Measurements from ENCODE around the gene FAT1. TPM values are rescaled to one million over a fixed set of nuclear protein-coding genes. Genes with fewer than 3 reads are reported as not detected.

FAT1 gene
- total and polyA plus RNA-seq, 2 donors (not counting 1 experiment from before 2014, with no cell fraction given), result 0.07 to 0.15 TPM

GRCh38 chr4:186644311-186644638, 79.4 kb downstream of the FAT1 start:
- TF ChIP-seq EZH2 (IDR thresholded peaks at IDR 0.05; ENCODE audit: borderline replicate concordance, insufficient read depth, low read depth, low read length, poor library complexity, severe bottlenecking), result no peak
- TF ChIP-seq CTCF (IDR thresholded peaks at IDR 0.05), result no peak
- Histone ChIP-seq H4K20me1 (ENCODE audit: control insufficient read depth, insufficient read depth, low read length, poor library complexity, severe bottlenecking) (no peaks in the 10 kb centered on the region), H2AFZ (ENCODE audit: insufficient read depth, low read depth, low read length, poor library complexity, severe bottlenecking) (no peak overlapping the region), H3K27me3 (replicated peaks in 1 of 4; ENCODE audit: control extremely low read depth in 1 of 4, control insufficient read depth in 3 of 4, insufficient read depth in 4 of 4, low read length in 3 of 4) (no peaks in the 10 kb centered on the region), H3K9me3 (ENCODE audit: control extremely low read depth in 1 of 3, control insufficient read depth in 2 of 3, insufficient read depth in 1 of 3, low read length in 2 of 3) (peaks cover 0 to 4% (median 0%) of the 10 kb centered on the region in 3 donors), H3K4me2 (replicated peaks; ENCODE audit: low read depth, low read length, poor library complexity, severe bottlenecking) (no peak overlapping the region), H3K9ac (ENCODE audit: low read length) (no peak overlapping the region), H3K36me3 (replicated peaks in 1 of 2; ENCODE audit: control extremely low read depth in 1 of 2, control insufficient read depth in 1 of 2, extremely low read depth in 1 of 2, insufficient read depth in 2 of 2, low read length in 1 of 2) (no peaks in the 10 kb centered on the region), H3K4me3 (ENCODE audit: control extremely low read depth in 1 of 5, extremely low read depth in 1 of 5, insufficient read depth in 1 of 5, low read depth in 2 of 5, low read length in 4 of 5) (no peak overlapping the region), H3K4me1 (ENCODE audit: control insufficient read depth in 2 of 2, insufficient read depth in 2 of 2, low read length in 2 of 2) (no peaks in the 10 kb centered on the region), H3K27ac (ENCODE audit: low read length in 2 of 2) (no peak overlapping the region), H3K79me2 (ENCODE audit: control insufficient read depth, insufficient read depth, low read length) (no peaks in the 10 kb centered on the region)
- no peak overlapping the region for H3K27ac Mint-ChIP-seq
- no CpG with 5 or more reads among the region's 2 CpGs for WGBS (ENCODE audit: insufficient coverage)
- H3K4me1 Mint-ChIP-seq, result no peaks in the 10 kb centered on the region
- H3K27me3 Mint-ChIP-seq, result no peaks in the 10 kb centered on the region
- CTCF ChIA-PET, result no interaction called here
- H3K4me3 Mint-ChIP-seq, result no peak overlapping the region
- no peak for ATAC-seq (ENCODE audit: low read depth)
- intact Hi-C loops (cut with micrococcal nuclease), result no loop called here
- no peak for DNase-seq
- POLR2A ChIA-PET, result no interaction called here
- no peaks in the 10 kb centered on the region for H3K9me3 Mint-ChIP-seq (ENCODE audit: insufficient read depth)

- Histone ChIP-seq H3K4me1 (ENCODE audit: control insufficient read depth in 2 of 2, insufficient read depth in 2 of 2, low read length in 2 of 2) (no peaks in the 10 kb centered on the region), H3K27ac (ENCODE audit: low read length in 2 of 2) (no peak overlapping the region), H3K79me2 (ENCODE audit: control insufficient read depth, insufficient read depth, low read length) (no peaks in the 10 kb centered on the region), H2AFZ (ENCODE audit: insufficient read depth, low read depth, low read length, poor library complexity, severe bottlenecking) (no peak overlapping the region), H4K20me1 (ENCODE audit: control insufficient read depth, insufficient read depth, low read length, poor library complexity, severe bottlenecking) (no peaks in the 10 kb centered on the region), H3K9ac (ENCODE audit: low read length) (no peak overlapping the region), H3K27me3 (replicated peaks in 1 of 4; ENCODE audit: control extremely low read depth in 1 of 4, control insufficient read depth in 3 of 4, insufficient read depth in 4 of 4, low read length in 3 of 4) (no peaks in the 10 kb centered on the region), H3K4me3 (ENCODE audit: control extremely low read depth in 1 of 5, extremely low read depth in 1 of 5, insufficient read depth in 1 of 5, low read depth in 2 of 5, low read length in 4 of 5) (no peak overlapping the region), H3K36me3 (replicated peaks in 1 of 2; ENCODE audit: control extremely low read depth in 1 of 2, control insufficient read depth in 1 of 2, extremely low read depth in 1 of 2, insufficient read depth in 2 of 2, low read length in 1 of 2) (no peaks in the 10 kb centered on the region), H3K9me3 (ENCODE audit: control extremely low read depth in 1 of 3, control insufficient read depth in 2 of 3, insufficient read depth in 1 of 3, low read length in 2 of 3) (peaks cover 0 to 4% (median 0%) of the 10 kb centered on the region in 3 donors), H3K4me2 (replicated peaks; ENCODE audit: low read depth, low read length, poor library complexity, severe bottlenecking) (no peak overlapping the region)
- ChIA-PET CTCF (no interaction called here), POLR2A (no interaction called here)
- no peak for DNase-seq
- no peak for ATAC-seq (ENCODE audit: low read depth)
- TF ChIP-seq CTCF (IDR thresholded peaks at IDR 0.05), result no peak
- no peak for TF ChIP-seq EZH2 (IDR thresholded peaks at IDR 0.05; ENCODE audit: borderline replicate concordance, insufficient read depth, low read depth, low read length, poor library complexity, severe bottlenecking)
- 92% methylated on average over 5 of the region's 14 CpGs for WGBS (ENCODE audit: insufficient coverage)
- Mint-ChIP-seq H3K4me1 (no peaks in the 10 kb centered on the region), H3K27ac (no peak overlapping the region), H3K27me3 (no peaks in the 10 kb centered on the region), H3K4me3 (no peak overlapping the region), H3K9me3 (ENCODE audit: insufficient read depth) (no peaks in the 10 kb centered on the region)
- intact Hi-C loops (cut with micrococcal nuclease), result no loop called here
Measured at GRCh38 chr4:186643501-186644310, 80.0 kb downstream of the FAT1 start.
